Endothelial cell of umbilical vein (primary cell): ENCODE data around the gene BTN1A1. TPM values are rescaled to one million over a fixed set of nuclear protein-coding genes. Genes with fewer than 3 reads are reported as not detected.

Experiments used
- BruUV-seq: library from RNA; stranded (reverse); fragments of 400-500 nt; replicated peaks from 2 replicates; lab custom pipeline; 2021; lab: Mats Ljungman, UMichigan
- CTCF ChIA-PET: fragments of 300-600, 350-600 bp; sonication (Branson Sonifier 250); formaldehyde crosslinking; loops from one replicate; lab custom pipeline; 2021; ENCODE audit warnings: antibody characterized with exemption, inconsistent platforms; lab: Charles Lee
- POLR2A ChIA-PET: fragments of 300-600, 350-600 bp; sonication (Branson Sonifier 250); formaldehyde crosslinking; loops from one replicate; lab custom pipeline; 2021; ENCODE audit warnings: antibody characterized with exemption, inconsistent platforms; lab: Charles Lee
- DNase-seq: peaks from one replicate; pipeline ENCODE4 v3.0.0-alpha.2; 2011; ENCODE audit warnings: low read depth, low spot score
- FAIRE-seq: peaks from 2 replicates; lab custom pipeline; 2011; peaks lifted over from hg19 to GRCh38; lab: Jason Lieb, UNC
- H2AFZ ChIP-seq: 2 replicates; pipeline ENCODE4 v1.6.0; 2012; ENCODE audit warnings: low read depth, low read length, control low read depth, inconsistent platforms
- H3K27ac ChIP-seq: 2 replicates; pipeline ENCODE4 v1.5.1; 2011; ENCODE audit warnings: low read depth, mild to moderate bottlenecking, control low read depth, low read length, moderate library complexity; ENCODE audit not compliant: insufficient read depth
- H3K27me3 ChIP-seq, 2 experiments: 2 replicates each; pipeline versions ENCODE4 v1.6.0 to v1.6.1; 2011; ENCODE audit warnings: low read length in 2 of 2, mixed read lengths in 1 of 2; ENCODE audit not compliant: control insufficient read depth in 2 of 2, insufficient read depth in 2 of 2
- H3K36me3 ChIP-seq, 2 experiments: 2 replicates in 1 of 2; 3 replicates in 1 of 2; pipeline ENCODE4 v1.5.1; 2011; ENCODE audit warnings: low read length in 2 of 2, mild to moderate bottlenecking in 1 of 2, moderate library complexity in 1 of 2; ENCODE audit not compliant: control insufficient read depth in 2 of 2, insufficient read depth in 2 of 2; ENCODE audit errors: extremely low read depth in 1 of 2
- H3K4me1 ChIP-seq: 3 replicates; pipeline ENCODE4 v1.5.1; 2011; ENCODE audit warnings: mild to moderate bottlenecking, low read length; ENCODE audit not compliant: control insufficient read depth, insufficient read depth; ENCODE audit errors: extremely low read depth
- H3K4me2 ChIP-seq: 2 replicates; pipeline ENCODE4 v1.6.1; 2011; ENCODE audit warnings: low read length, control low read depth, mixed read lengths; ENCODE audit not compliant: insufficient read depth
- H3K4me3 ChIP-seq, 3 experiments: fragments of 200-600 bp in 1 of 3; sonication (generic), shearing (Covaris generic) in 1 of 3; replicated peaks in 1 of 3; 2 replicates each; pipeline ENCODE4 v1.5.1; 2011 to 2016; ENCODE audit warnings: control low read depth in 3 of 3, low read length in 3 of 3, mild to moderate bottlenecking in 2 of 3, inconsistent platforms in 1 of 3, low read depth in 1 of 3, moderate library complexity in 1 of 3; ENCODE audit not compliant: insufficient read depth in 1 of 3
- H3K79me2 ChIP-seq: 2 replicates; pipeline ENCODE4 v1.6.0; 2012; ENCODE audit warnings: low read length, inconsistent platforms; ENCODE audit not compliant: control insufficient read depth, insufficient read depth
- H3K9ac ChIP-seq: replicated peaks from 2 replicates; pipeline ENCODE3; 2011; ENCODE audit warnings: low read length, control low read depth; ENCODE audit not compliant: insufficient read depth; ENCODE audit errors: extremely low read depth
- H3K9me1 ChIP-seq: replicated peaks from 3 replicates; pipeline ENCODE4 v1.6.0; 2011; ENCODE audit warnings: mild to moderate bottlenecking, low read length; ENCODE audit not compliant: control insufficient read depth, insufficient read depth; ENCODE audit errors: extremely low read depth
- H3K9me3 ChIP-seq: replicated peaks from 2 replicates; pipeline ENCODE4 v1.5.1; 2012; ENCODE audit warnings: low read length, inconsistent platforms; ENCODE audit not compliant: control insufficient read depth, insufficient read depth
- H4K20me1 ChIP-seq: replicated peaks from 2 replicates; pipeline ENCODE3; 2011; ENCODE audit warnings: mild to moderate bottlenecking, low read length; ENCODE audit not compliant: control insufficient read depth, insufficient read depth; ENCODE audit errors: extremely low read depth
- CTCF ChIP-seq, 2 donors: IDR thresholded peaks; 1 replicate in 1 of 2; 2 replicates in 1 of 2; pipeline ENCODE4 v1.5.1; 2011; ENCODE audit warnings: low read length in 2 of 2, mild to moderate bottlenecking in 2 of 2, moderate library complexity in 2 of 2, control low read depth in 1 of 2, inconsistent platforms in 1 of 2, low read depth in 1 of 2; ENCODE audit not compliant: insufficient read depth in 1 of 2; ENCODE audit errors: extremely low read depth in 1 of 2
- EZH2 ChIP-seq: IDR thresholded peaks from 2 replicates; pipeline ENCODE4 v1.6.1; 2012; ENCODE audit warnings: borderline replicate concordance, low read depth, mild to moderate bottlenecking, moderate library complexity, low read length, inconsistent platforms; ENCODE audit not compliant: severe bottlenecking
- FOS ChIP-seq: IDR thresholded peaks from 2 replicates; pipeline ENCODE4 v1.6.1; 2011; ENCODE audit warnings: mild to moderate bottlenecking, low read length, moderate library complexity, borderline replicate concordance; ENCODE audit not compliant: insufficient read depth
- GATA2 ChIP-seq: IDR thresholded peaks from 2 replicates; pipeline ENCODE4 v1.7.0; 2011; ENCODE audit warnings: low read depth, mild to moderate bottlenecking, moderate library complexity, mixed read lengths, low read length; ENCODE audit not compliant: insufficient read length, insufficient read depth
- JUN ChIP-seq: IDR thresholded peaks from 2 replicates; pipeline ENCODE4 v1.6.1; 2011; ENCODE audit warnings: borderline replicate concordance, low read depth; ENCODE audit not compliant: insufficient read length, insufficient read depth
- MYC ChIP-seq: IDR thresholded peaks from one replicate; pipeline ENCODE4 v1.6.1; 2011; ENCODE audit warnings: mild to moderate bottlenecking, low read depth, low read length
- POLR2A ChIP-seq: IDR thresholded peaks from 2 replicates; pipeline ENCODE4 v1.6.1; 2012; ENCODE audit warnings: low read depth, mild to moderate bottlenecking, control low read depth, low read length
- POLR2AphosphoS5 ChIP-seq: IDR thresholded peaks from 2 replicates; pipeline ENCODE4 v1.6.1; 2012; ENCODE audit warnings: low read depth, mild to moderate bottlenecking, control low read depth, low read length, moderate library complexity; ENCODE audit not compliant: insufficient read depth
- dilution Hi-C: fragments of 300-500 bp; cut with MboI; formaldehyde crosslinking; loops from one replicate; pipeline ENCODE4 v1.15.0; 2019; ENCODE audit warnings: low sequenced_read_pairs; ENCODE audit not compliant: extremely low pct_ligation_motif_present
- intact Hi-C: fragments of 100-400 bp; cut with micrococcal nuclease; formaldehyde crosslinking; loops from one replicate; pipeline ENCODE4 v1.10.0; 2022
- polyA plus RNA-seq, 4 experiments: library from polyadenylated mRNA; depleted of rRNA in 3 of 4; stranded (reverse) in 3 of 4; unstranded in 1 of 4; fragments of >200 nt; gene quantifications; 2 replicates each; pipeline versions ENCODE4 v1.2.1 to v1.2.3, GENCODE V29; 2011 to 2012; ENCODE audit warnings: missing spikeins in 1 of 4
- total RNA-seq: library from RNA; stranded (reverse); gene quantifications from 2 replicates; pipeline ENCODE4 v1.2.3, GENCODE V29; 2021
- TF ChIP-seq, protein P1 (sequence below): IDR thresholded peaks from 2 replicates; pipeline ENCODE4 v1.6.1; 2011; ENCODE audit not compliant: insufficient read depth, insufficient read length

BTN1A1 gene
- total and polyA plus RNA-seq, 2 donors (not counting 3 experiments of a cell fraction or from before 2014, with no cell fraction given), result not detected

DNA sequence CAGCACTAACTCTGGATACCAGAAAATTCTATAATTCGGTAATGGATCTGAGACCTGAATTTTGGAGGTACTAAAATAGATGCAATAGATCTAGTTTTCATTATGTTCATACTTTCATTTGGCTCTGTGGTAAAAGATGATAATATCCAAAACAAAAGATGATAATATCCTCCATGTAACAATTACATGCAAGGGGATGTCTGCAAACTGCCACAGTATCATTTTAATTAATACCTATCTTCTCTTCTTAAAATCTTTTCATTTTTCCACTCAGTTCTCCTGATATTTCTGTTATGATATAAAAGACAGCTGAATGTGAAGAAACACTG is 26.7 kb upstream of the BTN1A1 start:
- DNase-seq (no peak), FAIRE-seq (no peak)
- no peaks in the 10 kb centered on the region for H3K79me2 ChIP-seq
- peaks cover 3 to 6% of the 10 kb centered on the region in 2 experiments for H3K36me3 ChIP-seq
- peak overlapping the region; percentile 25 to 73 (median 35) for H3K4me3 ChIP-seq
- peak overlapping the region; percentile 90 for H3K9ac ChIP-seq
- dilution Hi-C loops, result no loop called here
- no peaks in the 10 kb centered on the region for H4K20me1 ChIP-seq
- H2AFZ ChIP-seq, result peak overlapping the region; percentile 49
- CTCF ChIA-PET, result interaction anchor here (1.1 to 1.8 kb wide), 5 partner anchors 29 to 132 kb away, joined by 3 to 12 read pairs (median 5); no protein-coding TSS in a partner anchor
- TF ChIP-seq MYC (no peak), GATA2 (no peak), POLR2A (no peak), POLR2AphosphoS5 (no peak), FOS (no peak), EZH2 (no peak), CTCF (IDR thresholded peaks at IDR 0.05; ENCODE audit: extremely low read depth in 1 of 2, insufficient read depth in 1 of 2, low read depth in 1 of 2, low read length in 2 of 2) (no peak), JUN (no peak)
- TF ChIP-seq, protein P1, sequence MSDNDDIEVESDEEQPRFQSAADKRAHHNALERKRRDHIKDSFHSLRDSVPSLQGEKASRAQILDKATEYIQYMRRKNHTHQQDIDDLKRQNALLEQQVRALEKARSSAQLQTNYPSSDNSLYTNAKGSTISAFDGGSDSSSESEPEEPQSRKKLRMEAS, result no peak
- H3K9me1 ChIP-seq, result no peaks in the 10 kb centered on the region
- POLR2A ChIA-PET, result interaction anchor here (1.2 kb wide), 2 partner anchors 47 to 60 kb away, joined by 4 read pairs; no protein-coding TSS in a partner anchor
- no TSS peak for BruUV-seq
- peaks cover 23% of the 10 kb centered on the region for H3K4me1 ChIP-seq
- no peaks in the 10 kb centered on the region for H3K9me3 ChIP-seq
- intact Hi-C loops, result no loop called here
- H3K27ac ChIP-seq, result peak overlapping the region; percentile 90
- H3K4me2 ChIP-seq, result peak overlapping the region; percentile 97
- no peaks in the 10 kb centered on the region for H3K27me3 ChIP-seq
